ENCODE data around the gene CPED1. TPM values are rescaled to one million over a fixed set of nuclear protein-coding genes. Genes with fewer than 3 reads are reported as not detected.

Gene CPED1
- polyA plus RNA-seq, 1 donor from 2014 or later: not detected

DNA sequence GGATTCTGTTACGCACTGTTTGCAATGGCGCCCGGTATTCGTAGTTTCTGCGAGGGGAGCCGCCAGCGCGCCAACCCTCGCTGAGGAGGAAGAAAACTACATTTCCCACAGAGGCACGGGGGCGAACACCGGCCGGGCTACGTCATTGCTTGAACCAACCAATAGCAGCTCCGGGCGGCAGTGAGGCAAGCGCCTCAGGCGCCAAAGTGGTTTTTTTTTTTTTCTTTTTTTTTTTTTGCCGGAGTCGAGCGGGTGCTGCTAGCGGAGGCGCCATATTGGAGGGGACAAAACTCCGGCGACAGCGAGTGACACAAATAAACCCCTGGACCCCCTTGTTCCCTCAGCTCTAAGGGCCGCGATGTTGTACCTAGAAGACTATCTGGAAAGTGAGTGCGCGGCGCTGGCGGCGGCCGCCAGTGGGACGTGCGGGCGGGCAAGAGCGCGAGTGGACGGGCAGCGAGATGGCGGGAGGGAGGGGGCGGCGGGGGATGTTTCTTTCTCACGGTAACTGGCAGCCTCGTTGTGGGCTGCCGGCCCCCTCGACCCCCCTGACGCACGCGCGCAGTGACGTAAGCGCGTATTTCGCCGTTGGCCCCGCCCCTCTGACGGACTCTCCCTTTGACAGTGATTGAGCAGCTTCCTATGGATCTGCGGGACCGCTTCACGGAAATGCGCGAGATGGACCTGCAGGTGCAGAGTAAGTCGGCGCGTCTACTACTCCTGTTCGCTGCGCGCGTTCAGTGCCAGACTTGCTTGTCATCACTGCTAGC is 37.8 kb upstream of the CPED1 start, which contains the start of gene ING3:
ING3 (plus strand) TSS at position 239 of the 770 bp plus-strand sequence; CDS start at position 359, 120 bp downstream.
- peak within 1 kb of the TSS; percentile 84 for H2AFZ ChIP-seq (ENCODE audit: low read depth, low read length)
- H3K79me2 ChIP-seq (replicated peaks; ENCODE audit: insufficient read depth, low read length): peaks cover 25% of the 10 kb centered on the region
- no peaks in the 10 kb centered on the region for H4K20me1 ChIP-seq (ENCODE audit: insufficient read depth)
- peak within 1 kb of the TSS; percentile 93 for H3K4me2 ChIP-seq (ENCODE audit: low read length)
- peak within 1 kb of the TSS; percentile 91 for H3K9ac ChIP-seq (ENCODE audit: low read length)
- peak within 1 kb of the TSS; percentile 86 for H3K4me3 ChIP-seq (ENCODE audit: low read length)
- TF ChIP-seq, protein P1, sequence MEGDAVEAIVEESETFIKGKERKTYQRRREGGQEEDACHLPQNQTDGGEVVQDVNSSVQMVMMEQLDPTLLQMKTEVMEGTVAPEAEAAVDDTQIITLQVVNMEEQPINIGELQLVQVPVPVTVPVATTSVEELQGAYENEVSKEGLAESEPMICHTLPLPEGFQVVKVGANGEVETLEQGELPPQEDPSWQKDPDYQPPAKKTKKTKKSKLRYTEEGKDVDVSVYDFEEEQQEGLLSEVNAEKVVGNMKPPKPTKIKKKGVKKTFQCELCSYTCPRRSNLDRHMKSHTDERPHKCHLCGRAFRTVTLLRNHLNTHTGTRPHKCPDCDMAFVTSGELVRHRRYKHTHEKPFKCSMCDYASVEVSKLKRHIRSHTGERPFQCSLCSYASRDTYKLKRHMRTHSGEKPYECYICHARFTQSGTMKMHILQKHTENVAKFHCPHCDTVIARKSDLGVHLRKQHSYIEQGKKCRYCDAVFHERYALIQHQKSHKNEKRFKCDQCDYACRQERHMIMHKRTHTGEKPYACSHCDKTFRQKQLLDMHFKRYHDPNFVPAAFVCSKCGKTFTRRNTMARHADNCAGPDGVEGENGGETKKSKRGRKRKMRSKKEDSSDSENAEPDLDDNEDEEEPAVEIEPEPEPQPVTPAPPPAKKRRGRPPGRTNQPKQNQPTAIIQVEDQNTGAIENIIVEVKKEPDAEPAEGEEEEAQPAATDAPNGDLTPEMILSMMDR (IDR thresholded peaks at IDR 0.05; ENCODE audit: poor library complexity, severe bottlenecking): peak; percentile 13
- TF ChIP-seq EP300 (conservative IDR thresholded peaks at IDR 0.05; ENCODE audit: poor library complexity, severe bottlenecking): peak; percentile 77
- TF ChIP-seq EZH2 (IDR thresholded peaks at IDR 0.05; ENCODE audit: borderline replicate concordance, insufficient read depth, low read length, poor library complexity, severe bottlenecking): no peak
- TF ChIP-seq, protein P2, sequence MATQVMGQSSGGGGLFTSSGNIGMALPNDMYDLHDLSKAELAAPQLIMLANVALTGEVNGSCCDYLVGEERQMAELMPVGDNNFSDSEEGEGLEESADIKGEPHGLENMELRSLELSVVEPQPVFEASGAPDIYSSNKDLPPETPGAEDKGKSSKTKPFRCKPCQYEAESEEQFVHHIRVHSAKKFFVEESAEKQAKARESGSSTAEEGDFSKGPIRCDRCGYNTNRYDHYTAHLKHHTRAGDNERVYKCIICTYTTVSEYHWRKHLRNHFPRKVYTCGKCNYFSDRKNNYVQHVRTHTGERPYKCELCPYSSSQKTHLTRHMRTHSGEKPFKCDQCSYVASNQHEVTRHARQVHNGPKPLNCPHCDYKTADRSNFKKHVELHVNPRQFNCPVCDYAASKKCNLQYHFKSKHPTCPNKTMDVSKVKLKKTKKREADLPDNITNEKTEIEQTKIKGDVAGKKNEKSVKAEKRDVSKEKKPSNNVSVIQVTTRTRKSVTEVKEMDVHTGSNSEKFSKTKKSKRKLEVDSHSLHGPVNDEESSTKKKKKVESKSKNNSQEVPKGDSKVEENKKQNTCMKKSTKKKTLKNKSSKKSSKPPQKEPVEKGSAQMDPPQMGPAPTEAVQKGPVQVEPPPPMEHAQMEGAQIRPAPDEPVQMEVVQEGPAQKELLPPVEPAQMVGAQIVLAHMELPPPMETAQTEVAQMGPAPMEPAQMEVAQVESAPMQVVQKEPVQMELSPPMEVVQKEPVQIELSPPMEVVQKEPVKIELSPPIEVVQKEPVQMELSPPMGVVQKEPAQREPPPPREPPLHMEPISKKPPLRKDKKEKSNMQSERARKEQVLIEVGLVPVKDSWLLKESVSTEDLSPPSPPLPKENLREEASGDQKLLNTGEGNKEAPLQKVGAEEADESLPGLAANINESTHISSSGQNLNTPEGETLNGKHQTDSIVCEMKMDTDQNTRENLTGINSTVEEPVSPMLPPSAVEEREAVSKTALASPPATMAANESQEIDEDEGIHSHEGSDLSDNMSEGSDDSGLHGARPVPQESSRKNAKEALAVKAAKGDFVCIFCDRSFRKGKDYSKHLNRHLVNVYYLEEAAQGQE (IDR thresholded peaks at IDR 0.05; ENCODE audit: borderline replicate concordance): peak; percentile 89
- peak; percentile 72 for TF ChIP-seq POLR2AphosphoS5 (IDR thresholded peaks at IDR 0.05)
- TF ChIP-seq SMC3 (conservative IDR thresholded peaks at IDR 0.05; ENCODE audit: poor library complexity): peak; percentile 49
- TF ChIP-seq MXI1 (conservative IDR thresholded peaks at IDR 0.05; ENCODE audit: poor library complexity, severe bottlenecking): no peak
- TF ChIP-seq TAF1 (IDR thresholded peaks at IDR 0.05; ENCODE audit: low read depth): peak; percentile 60
- TF ChIP-seq RAD21 (conservative IDR thresholded peaks at IDR 0.05): peak; percentile 55
- H3K27ac ChIP-seq (ENCODE audit: low read length): peak within 1 kb of the TSS; percentile 96
- no peaks in the 10 kb centered on the region for H3K9me2 ChIP-seq (ENCODE audit: insufficient read depth, low read length)
- H3F3A ChIP-seq (ENCODE audit: insufficient read depth, low read length, poor library complexity, severe bottlenecking): no peaks in the 10 kb centered on the region
- no peaks in the 10 kb centered on the region for H3K9me3 ChIP-seq (ENCODE audit: low read length)
- H3K36me3 ChIP-seq (ENCODE audit: insufficient read depth, low read length): peaks cover 7% of the 10 kb centered on the region
- no peaks in the 10 kb centered on the region for H3K27me3 ChIP-seq (ENCODE audit: insufficient read depth, low read depth, low read length)

DNA sequence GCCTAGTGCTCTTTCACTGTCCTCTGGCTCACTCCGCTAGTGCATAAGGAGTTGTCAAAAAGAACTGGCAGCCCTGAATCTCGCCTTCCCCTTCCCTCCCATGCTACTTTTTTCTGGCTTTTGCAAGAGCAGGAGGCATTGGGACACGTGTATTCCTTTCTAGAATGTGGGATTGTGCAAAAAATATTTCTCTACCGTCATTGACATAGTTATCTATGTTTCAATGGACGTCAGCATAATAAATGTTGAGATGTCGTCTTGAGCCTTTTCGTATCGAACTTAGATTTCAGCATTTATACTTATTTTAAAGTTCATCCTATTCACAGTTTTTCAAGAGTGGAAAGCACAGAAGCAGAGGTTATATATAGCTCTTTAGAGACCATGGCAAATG is 37.2 kb upstream of the CPED1 start:
- H3K9me3 ChIP-seq (ENCODE audit: low read length): no peaks in the 10 kb centered on the region
- H3K9me2 ChIP-seq (ENCODE audit: insufficient read depth, low read length): no peaks in the 10 kb centered on the region
- H3K4me3 ChIP-seq (ENCODE audit: low read length): peak overlapping the region; percentile 86
- peak overlapping the region; percentile 91 for H3K9ac ChIP-seq (ENCODE audit: low read length)
- H3K27ac ChIP-seq (ENCODE audit: low read length): peak overlapping the region; percentile 96
- peak overlapping the region; percentile 93 for H3K4me2 ChIP-seq (ENCODE audit: low read length)
- H3K27me3 ChIP-seq (ENCODE audit: insufficient read depth, low read depth, low read length): no peaks in the 10 kb centered on the region
- H2AFZ ChIP-seq (ENCODE audit: low read depth, low read length): peak overlapping the region; percentile 70
- H4K20me1 ChIP-seq (ENCODE audit: insufficient read depth): no peaks in the 10 kb centered on the region
- TF ChIP-seq, protein P1 (IDR thresholded peaks at IDR 0.05; ENCODE audit: poor library complexity, severe bottlenecking): peak; percentile 0
- TF ChIP-seq MXI1 (conservative IDR thresholded peaks at IDR 0.05; ENCODE audit: poor library complexity, severe bottlenecking): peak; percentile 91
- TF ChIP-seq RAD21 (conservative IDR thresholded peaks at IDR 0.05): no peak
- TF ChIP-seq SMC3 (conservative IDR thresholded peaks at IDR 0.05; ENCODE audit: poor library complexity): no peak
- no peak for TF ChIP-seq TAF1 (IDR thresholded peaks at IDR 0.05; ENCODE audit: low read depth)
- TF ChIP-seq EZH2 (IDR thresholded peaks at IDR 0.05; ENCODE audit: borderline replicate concordance, insufficient read depth, low read length, poor library complexity, severe bottlenecking): no peak
- TF ChIP-seq POLR2AphosphoS5 (IDR thresholded peaks at IDR 0.05): no peak
- TF ChIP-seq, protein P2 (IDR thresholded peaks at IDR 0.05; ENCODE audit: borderline replicate concordance): no peak
- no peak for TF ChIP-seq EP300 (conservative IDR thresholded peaks at IDR 0.05; ENCODE audit: poor library complexity, severe bottlenecking)
- H3F3A ChIP-seq (ENCODE audit: insufficient read depth, low read length, poor library complexity, severe bottlenecking): no peaks in the 10 kb centered on the region
- peaks cover 7% of the 10 kb centered on the region for H3K36me3 ChIP-seq (ENCODE audit: insufficient read depth, low read length)
- peaks cover 25% of the 10 kb centered on the region for H3K79me2 ChIP-seq (replicated peaks; ENCODE audit: insufficient read depth, low read length)
